ENCODE data around the gene HLA-A.
"Not testable (repeated sequence)": the region's sequence is repeated elsewhere in the genome, so short reads cannot be mapped to it uniquely, and the experiment has no call there.

HLA-A gene

DNA sequence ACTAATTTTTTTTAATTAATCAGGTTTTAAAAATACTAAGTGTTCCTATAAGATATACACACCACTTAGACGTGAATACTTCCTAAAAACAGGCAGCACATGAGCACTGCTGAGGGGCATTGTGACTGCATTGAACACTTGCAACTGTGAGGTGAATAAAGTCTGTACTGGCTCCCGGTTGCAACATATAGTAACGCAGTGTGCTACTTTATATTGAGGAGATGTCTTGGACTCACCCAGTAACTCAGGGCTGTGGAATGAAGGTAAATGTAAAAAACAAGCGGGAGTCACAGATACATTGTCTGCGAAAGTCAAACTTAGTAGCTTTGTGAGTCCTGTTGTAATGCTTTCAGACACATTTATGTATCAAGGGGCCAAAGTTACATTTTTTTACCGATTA is 17.0 kb upstream of the HLA-A start:
- DNase-seq (ENCODE audit: low read depth): no peak
- TF ChIP-seq, protein P1, sequence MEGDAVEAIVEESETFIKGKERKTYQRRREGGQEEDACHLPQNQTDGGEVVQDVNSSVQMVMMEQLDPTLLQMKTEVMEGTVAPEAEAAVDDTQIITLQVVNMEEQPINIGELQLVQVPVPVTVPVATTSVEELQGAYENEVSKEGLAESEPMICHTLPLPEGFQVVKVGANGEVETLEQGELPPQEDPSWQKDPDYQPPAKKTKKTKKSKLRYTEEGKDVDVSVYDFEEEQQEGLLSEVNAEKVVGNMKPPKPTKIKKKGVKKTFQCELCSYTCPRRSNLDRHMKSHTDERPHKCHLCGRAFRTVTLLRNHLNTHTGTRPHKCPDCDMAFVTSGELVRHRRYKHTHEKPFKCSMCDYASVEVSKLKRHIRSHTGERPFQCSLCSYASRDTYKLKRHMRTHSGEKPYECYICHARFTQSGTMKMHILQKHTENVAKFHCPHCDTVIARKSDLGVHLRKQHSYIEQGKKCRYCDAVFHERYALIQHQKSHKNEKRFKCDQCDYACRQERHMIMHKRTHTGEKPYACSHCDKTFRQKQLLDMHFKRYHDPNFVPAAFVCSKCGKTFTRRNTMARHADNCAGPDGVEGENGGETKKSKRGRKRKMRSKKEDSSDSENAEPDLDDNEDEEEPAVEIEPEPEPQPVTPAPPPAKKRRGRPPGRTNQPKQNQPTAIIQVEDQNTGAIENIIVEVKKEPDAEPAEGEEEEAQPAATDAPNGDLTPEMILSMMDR (conservative IDR thresholded peaks at IDR 0.05; ENCODE audit: low read length): no peak
- no peak overlapping the region for H3K4me3 ChIP-seq (ENCODE audit: low read length)

DNA sequence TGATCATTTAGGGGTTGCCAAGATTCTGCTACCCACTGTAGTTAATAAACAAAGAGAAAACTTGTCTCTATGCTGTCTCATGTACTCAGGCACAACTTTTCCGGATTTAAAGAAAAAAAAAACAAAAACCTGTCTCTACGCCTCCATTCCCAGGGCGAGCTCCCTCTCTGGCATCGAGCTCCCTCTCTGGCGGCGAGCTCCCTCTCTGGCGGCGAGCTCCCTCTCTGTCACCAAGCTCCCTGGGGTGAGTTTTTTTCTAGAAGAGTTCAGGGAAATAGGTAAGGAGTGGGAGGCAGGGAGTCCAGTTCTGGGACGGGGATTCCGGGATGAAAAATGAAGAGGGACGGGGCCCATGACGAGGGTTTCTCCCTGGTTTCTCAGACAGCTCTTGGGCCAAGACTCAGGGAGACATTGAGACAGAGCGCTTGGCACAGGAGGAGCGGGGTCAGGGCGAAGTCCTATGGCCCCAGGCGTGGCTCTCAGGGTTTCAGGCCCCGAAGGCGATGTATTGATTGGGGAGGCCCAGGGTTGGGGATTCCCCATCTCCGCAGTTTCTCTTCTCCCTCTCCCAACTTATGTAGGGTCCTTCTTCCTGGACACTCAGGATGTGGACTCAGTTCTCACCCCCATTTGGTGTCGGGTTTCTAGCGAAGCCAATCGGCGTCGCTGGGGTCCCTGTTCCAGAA is 16.5 kb upstream of the HLA-A start:
- peak; percentile 39 for DNase-seq (ENCODE audit: low read depth)
- TF ChIP-seq, protein P1 (conservative IDR thresholded peaks at IDR 0.05; ENCODE audit: low read length): no peak
- peak overlapping the region; percentile 69 for H3K4me3 ChIP-seq (ENCODE audit: low read length)

DNA sequence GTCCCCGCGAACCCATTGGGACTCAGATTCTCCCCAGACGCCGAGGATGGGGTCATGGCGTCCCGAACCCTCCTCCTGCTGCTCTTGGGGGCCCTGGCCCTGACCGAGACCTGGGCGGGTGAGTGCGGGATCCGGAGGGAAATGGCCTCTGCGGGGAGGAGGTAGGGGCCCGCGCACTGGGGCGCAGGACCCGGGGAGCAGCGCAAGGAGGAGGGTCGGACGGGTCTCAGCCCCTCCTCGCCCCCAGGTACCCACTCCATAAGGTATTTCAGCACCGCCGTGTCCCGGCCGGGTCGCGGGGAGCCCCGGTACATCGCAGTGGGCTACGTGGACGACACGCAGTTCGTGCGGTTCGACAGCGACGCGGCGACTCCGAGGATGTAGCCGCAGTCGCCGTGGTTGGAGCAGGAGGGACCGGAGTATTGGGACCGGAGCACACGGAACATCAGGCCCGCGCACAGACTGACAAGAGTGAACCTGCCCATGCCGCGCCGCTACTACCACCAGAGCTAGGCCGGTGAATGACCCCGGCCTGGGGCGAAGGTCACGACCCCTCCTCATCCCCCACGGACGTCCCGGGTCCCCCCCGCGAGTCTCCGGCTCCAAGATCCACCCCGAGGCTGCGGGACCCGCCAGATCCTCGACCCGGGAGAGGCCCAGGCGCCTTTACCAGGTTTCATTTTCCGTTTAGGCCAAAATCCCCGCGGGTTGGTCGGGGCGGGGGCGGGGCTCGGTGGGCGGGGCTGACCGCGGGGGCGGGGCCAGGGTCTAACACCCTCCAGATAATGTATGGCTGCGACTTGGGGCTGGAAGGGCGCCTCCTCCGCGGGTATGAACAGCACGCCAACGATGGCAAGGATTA is 15.7 kb upstream of the HLA-A start:
- peak; percentile 71 for DNase-seq (ENCODE audit: low read depth)
- H3K4me3 ChIP-seq (ENCODE audit: low read length): peak overlapping the region; percentile 69
- TF ChIP-seq, protein P1 (conservative IDR thresholded peaks at IDR 0.05; ENCODE audit: low read length): no peak

DNA sequence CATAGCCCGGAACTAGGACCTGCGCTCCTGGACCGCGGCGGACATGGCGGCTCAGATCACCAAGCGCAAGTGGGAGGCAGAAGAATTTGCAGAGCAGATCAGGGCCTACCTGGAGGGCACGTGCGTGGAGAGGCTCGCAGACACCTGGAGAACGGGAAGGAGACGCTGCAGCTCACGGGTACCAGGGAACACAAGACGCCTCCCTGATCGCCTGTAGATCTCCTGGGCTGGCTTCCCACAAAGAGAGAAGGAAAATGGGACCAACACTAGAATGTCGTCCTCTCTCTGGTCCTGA is 15.1 kb upstream of the HLA-A start:
- H3K4me3 ChIP-seq (ENCODE audit: low read length): peak overlapping the region; percentile 50
- TF ChIP-seq, protein P1 (conservative IDR thresholded peaks at IDR 0.05; ENCODE audit: low read length): no peak
- no peak for DNase-seq (ENCODE audit: low read depth)

DNA sequence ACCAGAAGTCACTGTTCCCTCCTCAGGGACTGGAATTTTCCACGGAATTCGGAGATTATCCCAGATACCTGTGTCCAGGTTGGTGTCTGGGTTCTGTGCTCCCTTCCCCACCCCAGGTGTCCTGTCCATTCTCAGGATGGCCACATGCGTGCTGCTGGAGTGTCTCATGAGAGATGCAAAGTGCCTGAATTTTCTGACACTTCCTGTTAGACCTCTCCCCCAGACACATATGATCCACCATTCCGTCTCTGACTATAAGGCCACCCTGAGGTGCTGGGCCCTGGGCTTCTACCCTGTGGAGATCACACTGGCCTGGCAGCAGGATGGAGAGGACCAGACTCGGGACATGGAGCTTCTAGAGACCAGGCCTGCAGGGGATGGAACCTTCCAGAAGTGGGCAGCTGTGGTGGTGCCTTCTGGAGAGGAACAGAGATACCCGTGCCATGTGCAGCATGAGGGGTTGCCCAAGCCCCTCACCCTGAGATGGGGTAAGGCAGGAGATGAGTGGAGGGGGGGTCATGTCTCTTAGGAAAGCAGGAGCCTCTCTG is 14.4 kb upstream of the HLA-A start:
- TF ChIP-seq, protein P1 (conservative IDR thresholded peaks at IDR 0.05; ENCODE audit: low read length): no peak
- no peak for DNase-seq (ENCODE audit: low read depth)
- H3K4me3 ChIP-seq (ENCODE audit: low read length): no peak overlapping the region

DNA sequence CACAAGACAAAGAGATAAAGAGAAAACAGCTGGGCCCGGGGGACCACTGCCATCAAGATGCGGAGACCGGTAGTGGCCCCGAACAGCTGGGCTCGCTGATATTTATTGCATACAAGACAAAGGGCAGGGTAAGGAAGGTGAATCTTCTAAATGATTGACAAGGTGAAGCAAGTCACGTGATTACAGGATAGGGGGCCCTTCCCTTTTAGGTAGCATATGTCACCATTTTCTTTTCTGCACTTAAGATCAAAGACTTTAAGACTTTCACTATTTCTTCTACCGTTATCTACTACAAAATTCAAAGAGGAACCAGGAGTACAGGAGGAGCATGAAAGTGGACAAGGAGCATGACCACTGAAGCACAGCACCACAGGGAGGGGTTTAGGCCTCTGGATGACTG is 12.3 kb upstream of the HLA-A start:
- not testable (repeated sequence) for DNase-seq (ENCODE audit: low read depth); H3K4me3 ChIP-seq (ENCODE audit: low read length)

DNA sequence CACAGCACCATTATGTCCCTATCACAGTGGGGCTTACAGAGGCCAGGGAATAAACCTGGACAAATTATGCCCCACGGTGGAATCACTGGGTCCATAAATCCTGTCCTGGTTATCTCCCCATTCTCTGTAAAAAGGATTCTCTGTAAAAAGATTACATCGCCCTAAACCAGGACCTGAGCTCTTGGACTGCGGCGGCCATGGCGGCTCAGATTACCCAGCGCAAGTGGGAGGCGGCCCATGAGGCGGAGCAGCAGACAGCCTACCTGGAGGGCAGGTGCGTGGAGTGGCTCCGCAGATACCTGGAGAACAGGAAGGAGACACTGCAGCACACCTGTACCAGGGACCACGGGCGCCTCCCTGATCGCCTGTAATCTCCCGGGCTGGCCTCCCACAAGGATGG is 8.4 kb upstream of the HLA-A start:
- H3K4me3 ChIP-seq (ENCODE audit: low read length): no peak overlapping the region
- TF ChIP-seq, protein P1 (conservative IDR thresholded peaks at IDR 0.05; ENCODE audit: low read length): no peak
- no peak for DNase-seq (ENCODE audit: low read depth)

Data from AG10803 (cell line).